HEK293 (cell line): ENCODE measurements around the gene MYO7A.

Experiments
- CTCF ChIA-PET: fragments of 350-600 bp; formaldehyde crosslinking; extraction: SDS; loops from one replicate; lab custom pipeline; 2021; ENCODE audit warnings: antibody characterized with exemption; lab: Yijun Ruan, JAX
- POLR2A ChIA-PET: fragments of 300-600 bp; formaldehyde crosslinking; extraction: SDS; loops from one replicate; lab custom pipeline; 2020; ENCODE audit warnings: antibody characterized with exemption, inconsistent platforms; lab: Yijun Ruan, JAX
- H3K27ac ChIP-seq: fragments of 200-500 bp; sonication (Bioruptor generic); 2 replicates; pipeline ENCODE4 v1.5.1; 2014; ENCODE audit warnings: low read depth, low read length, control low read depth, inconsistent platforms; ENCODE audit errors: extremely low read depth
- H3K36me3 ChIP-seq, 2 experiments: fragments of 200-500 bp in 1 of 2; sonication (Bioruptor generic) in 1 of 2; 1 replicate in 1 of 2; 2 replicates in 1 of 2; pipeline ENCODE4 v1.5.1; 2014 to 2017; ENCODE audit warnings: inconsistent platforms in 2 of 2, low read length in 2 of 2; ENCODE audit not compliant: control insufficient read depth in 2 of 2, insufficient read depth in 1 of 2
- H3K4me1 ChIP-seq: fragments of 200-500 bp; sonication (Bioruptor generic); 2 replicates; pipeline ENCODE4 v1.5.1; 2014; ENCODE audit warnings: mild to moderate bottlenecking, low read length, inconsistent platforms; ENCODE audit not compliant: control insufficient read depth, insufficient read depth
- H3K4me3 ChIP-seq: 2 replicates; pipeline ENCODE4 v1.5.1; 2011; ENCODE audit warnings: low read depth, mild to moderate bottlenecking, control low read depth, low read length, moderate library complexity
- H3K9me3 ChIP-seq: fragments of 200-500 bp; sonication (Bioruptor generic); 2 replicates; pipeline ENCODE4 v1.5.1; 2014; ENCODE audit warnings: low read depth, low read length, inconsistent platforms; ENCODE audit not compliant: control insufficient read depth, insufficient read depth
- REPIN1 ChIP-seq: fragments of 450-650 bp; formaldehyde crosslinking; IDR thresholded peaks from 2 replicates; pipeline ENCODE4 v1.5.1; 2017; ENCODE audit warnings: missing biosample characterization, missing genetic modification characterization, low read depth
- TCF7L2 ChIP-seq: IDR thresholded peaks from 2 replicates; pipeline ENCODE4 v1.6.1; 2011; ENCODE audit warnings: low read depth, mild to moderate bottlenecking, inconsistent platforms, low read length, moderate library complexity, borderline replicate concordance
- YY1 ChIP-seq: fragments of 450-650 bp; formaldehyde crosslinking; IDR thresholded peaks from 2 replicates; pipeline ENCODE4 v1.5.1; 2018; ENCODE audit warnings: missing biosample characterization, missing genetic modification characterization
- ZNF324 ChIP-seq: fragments of 450-650 bp; formaldehyde crosslinking; IDR thresholded peaks from 2 replicates; pipeline ENCODE4 v1.5.1; 2016; ENCODE audit warnings: missing biosample characterization, missing genetic modification characterization
- ZNF341 ChIP-seq: fragments of 450-650 bp; formaldehyde crosslinking; IDR thresholded peaks from 2 replicates; pipeline ENCODE4; 2016; ENCODE audit warnings: low read depth, missing biosample characterization, missing genetic modification characterization
- ZNF518A ChIP-seq: fragments of 450-650 bp; formaldehyde crosslinking; conservative IDR thresholded peaks from 2 replicates; pipeline ENCODE4 v1.5.1; 2016; ENCODE audit warnings: low read depth, missing biosample characterization, missing genetic modification characterization
- ZNF555 ChIP-seq: fragments of 450-650 bp; formaldehyde crosslinking; conservative IDR thresholded peaks from 2 replicates; pipeline ENCODE4 v1.5.1; 2017; ENCODE audit warnings: missing biosample characterization, mild to moderate bottlenecking, missing genetic modification characterization, inconsistent platforms
- ZNF654 ChIP-seq: fragments of 450-650 bp; formaldehyde crosslinking; IDR thresholded peaks from 2 replicates; pipeline ENCODE4 v1.5.1; 2016; ENCODE audit warnings: low read depth, missing biosample characterization, missing genetic modification characterization
- TF ChIP-seq, protein P1 (sequence below): fragments of 450-650 bp; formaldehyde crosslinking; IDR thresholded peaks from 2 replicates; pipeline ENCODE4 v1.5.1; 2016; ENCODE audit warnings: missing biosample characterization, missing genetic modification characterization

MYO7A gene

GRCh38 chr11:77187111-77187750 lies 59.2 kb downstream of the MYO7A start:
- no peak for TF ChIP-seq ZNF518A
- H3K27ac ChIP-seq: no peak overlapping the region
- no peaks in the 10 kb centered on the region for H3K4me1 ChIP-seq
- CTCF ChIA-PET: interaction anchor here (0.5 to 4.0 kb wide), 16 partner anchors 10 to 450 kb away, joined by 3 to 95 read pairs (median 5); partner anchors contain the start of gene MYO7A
- no peaks in the 10 kb centered on the region for H3K9me3 ChIP-seq
- no peak overlapping the region for H3K4me3 ChIP-seq
- POLR2A ChIA-PET: no interaction called here
- no peaks in the 10 kb centered on the region for H3K36me3 ChIP-seq

- Histone ChIP-seq H3K4me1 (no peaks in the 10 kb centered on the region), H3K9me3 (no peaks in the 10 kb centered on the region), H3K36me3 (no peaks in the 10 kb centered on the region), H3K27ac (no peak overlapping the region), H3K4me3 (no peak overlapping the region)
- TF ChIP-seq ZNF555 (no peak), REPIN1 (tag by site-specific recombination) (no peak), ZNF324 (tag by site-specific recombination) (no peak), ZNF654 (tag by site-specific recombination) (peak; percentile 40; the same call in 1 of the 2 replicates), YY1 (no peak)
- TF ChIP-seq, protein P1, sequence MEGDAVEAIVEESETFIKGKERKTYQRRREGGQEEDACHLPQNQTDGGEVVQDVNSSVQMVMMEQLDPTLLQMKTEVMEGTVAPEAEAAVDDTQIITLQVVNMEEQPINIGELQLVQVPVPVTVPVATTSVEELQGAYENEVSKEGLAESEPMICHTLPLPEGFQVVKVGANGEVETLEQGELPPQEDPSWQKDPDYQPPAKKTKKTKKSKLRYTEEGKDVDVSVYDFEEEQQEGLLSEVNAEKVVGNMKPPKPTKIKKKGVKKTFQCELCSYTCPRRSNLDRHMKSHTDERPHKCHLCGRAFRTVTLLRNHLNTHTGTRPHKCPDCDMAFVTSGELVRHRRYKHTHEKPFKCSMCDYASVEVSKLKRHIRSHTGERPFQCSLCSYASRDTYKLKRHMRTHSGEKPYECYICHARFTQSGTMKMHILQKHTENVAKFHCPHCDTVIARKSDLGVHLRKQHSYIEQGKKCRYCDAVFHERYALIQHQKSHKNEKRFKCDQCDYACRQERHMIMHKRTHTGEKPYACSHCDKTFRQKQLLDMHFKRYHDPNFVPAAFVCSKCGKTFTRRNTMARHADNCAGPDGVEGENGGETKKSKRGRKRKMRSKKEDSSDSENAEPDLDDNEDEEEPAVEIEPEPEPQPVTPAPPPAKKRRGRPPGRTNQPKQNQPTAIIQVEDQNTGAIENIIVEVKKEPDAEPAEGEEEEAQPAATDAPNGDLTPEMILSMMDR (tag by site-specific recombination): peak; percentile 43; the same call in 1 of the 2 replicates
- ChIA-PET POLR2A (no interaction called here), CTCF (interaction anchor here (0.5 to 4.0 kb wide), 42 partner anchors 9 to 1784 kb away, joined by 3 to 95 read pairs (median 4); partner anchors contain the start of gene MYO7A)
These were observed 60.0 kb downstream of the MYO7A start for GRCh38 chr11:77187776-77188632.

DNA sequence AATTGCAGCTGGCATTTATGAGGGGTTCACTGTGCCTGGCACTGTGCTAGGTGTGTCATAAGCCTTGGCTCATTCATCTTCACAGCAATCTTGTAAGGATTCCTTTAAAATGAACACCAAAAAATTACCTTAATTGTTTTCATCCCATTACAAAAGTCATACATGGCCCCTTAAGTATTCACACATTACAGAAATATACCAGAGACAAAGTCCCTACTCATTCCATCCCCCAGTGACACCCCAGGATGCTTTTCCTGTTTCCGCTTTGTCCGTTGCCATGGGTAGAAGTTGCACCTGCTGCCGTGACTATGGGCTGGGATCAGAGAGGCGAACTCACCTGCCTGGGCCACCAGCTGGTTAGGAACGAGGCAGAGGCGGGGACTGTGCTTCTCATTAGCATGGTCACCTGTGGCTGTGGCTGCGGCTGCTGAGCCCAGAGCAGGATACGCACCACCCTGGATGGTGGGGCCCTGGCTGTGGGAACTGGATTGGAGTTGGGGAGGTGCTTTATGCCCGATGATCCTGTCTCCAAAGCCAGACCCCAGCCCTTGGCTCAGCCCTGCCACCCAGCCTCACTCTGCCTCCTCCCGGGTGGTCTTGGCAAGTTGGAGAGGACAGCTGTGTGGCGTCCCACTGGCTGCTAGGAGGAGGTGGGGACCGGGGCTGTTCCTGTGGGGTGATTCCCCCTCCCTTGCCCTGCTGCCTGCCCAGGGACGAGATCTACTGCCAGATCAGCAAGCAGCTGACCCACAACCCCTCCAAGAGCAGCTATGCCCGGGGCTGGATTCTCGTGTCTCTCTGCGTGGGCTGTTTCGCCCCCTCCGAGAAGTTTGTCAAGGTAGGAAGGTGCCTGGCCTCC lies 60.8 kb downstream of the MYO7A start:
- no peaks in the 10 kb centered on the region for H3K9me3 ChIP-seq
- no peaks in the 10 kb centered on the region for H3K4me1 ChIP-seq
- H3K4me3 ChIP-seq: no peak overlapping the region
- ChIA-PET CTCF (interaction anchor here (0.5 to 4.0 kb wide), 30 partner anchors 11 to 1783 kb away, joined by 3 to 95 read pairs (median 4); partner anchors contain the start of gene MYO7A), POLR2A (no interaction called here)
- 0 out of 2 replicates have a peak, but pooled peaks have one; percentile 20 for TF ChIP-seq ZNF341 (tag by site-specific recombination)
- no peak for TF ChIP-seq TCF7L2
- no peak overlapping the region for H3K27ac ChIP-seq
- H3K36me3 ChIP-seq: no peaks in the 10 kb centered on the region
